ENCODE data around the gene KIF26B.

KIF26B gene

GRCh38 chr1:245466261-245466660 is 311.5 kb downstream of the KIF26B start:
- no peak for DNase-seq (ENCODE audit: low read depth)

DNA sequence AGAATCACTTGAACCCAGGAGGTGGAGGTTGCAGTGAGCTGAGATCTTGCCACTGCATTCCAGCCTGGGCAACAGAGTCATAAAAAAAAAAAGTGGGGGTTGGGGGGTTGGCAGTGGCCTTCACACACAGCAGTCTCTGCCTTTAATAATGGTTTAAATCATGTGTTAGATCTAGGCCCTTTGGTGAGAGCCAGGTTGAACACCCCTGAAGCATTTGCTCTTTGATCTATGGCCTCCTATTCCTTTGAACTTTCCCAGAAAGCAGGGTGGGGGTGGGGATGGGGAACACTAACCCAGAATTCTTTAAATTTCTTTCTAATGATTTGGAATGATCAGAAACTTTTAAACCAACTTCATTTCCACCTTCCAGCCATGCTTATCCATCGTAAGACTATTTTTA is 313.0 kb downstream of the KIF26B start:
- DNase-seq (ENCODE audit: low read depth), result no peak

GRCh38 chr1:245469006-245469405 is 314.2 kb downstream of the KIF26B start:
- no peak for DNase-seq (ENCODE audit: low read depth)

GRCh38 chr1:245469734-245470133 is 314.9 kb downstream of the KIF26B start:
- DNase-seq (ENCODE audit: low read depth), result no peak

- no peak for DNase-seq (ENCODE audit: low read depth)
These were observed 320.3 kb downstream of the KIF26B start for GRCh38 chr1:245475126-245475525.

GRCh38 chr1:245475961-245476516 is 321.3 kb downstream of the KIF26B start:
- DNase-seq (ENCODE audit: low read depth), result no peak

- no peak for DNase-seq (ENCODE audit: low read depth)
These were observed 323.2 kb downstream of the KIF26B start for GRCh38 chr1:245477941-245478340.

DNA sequence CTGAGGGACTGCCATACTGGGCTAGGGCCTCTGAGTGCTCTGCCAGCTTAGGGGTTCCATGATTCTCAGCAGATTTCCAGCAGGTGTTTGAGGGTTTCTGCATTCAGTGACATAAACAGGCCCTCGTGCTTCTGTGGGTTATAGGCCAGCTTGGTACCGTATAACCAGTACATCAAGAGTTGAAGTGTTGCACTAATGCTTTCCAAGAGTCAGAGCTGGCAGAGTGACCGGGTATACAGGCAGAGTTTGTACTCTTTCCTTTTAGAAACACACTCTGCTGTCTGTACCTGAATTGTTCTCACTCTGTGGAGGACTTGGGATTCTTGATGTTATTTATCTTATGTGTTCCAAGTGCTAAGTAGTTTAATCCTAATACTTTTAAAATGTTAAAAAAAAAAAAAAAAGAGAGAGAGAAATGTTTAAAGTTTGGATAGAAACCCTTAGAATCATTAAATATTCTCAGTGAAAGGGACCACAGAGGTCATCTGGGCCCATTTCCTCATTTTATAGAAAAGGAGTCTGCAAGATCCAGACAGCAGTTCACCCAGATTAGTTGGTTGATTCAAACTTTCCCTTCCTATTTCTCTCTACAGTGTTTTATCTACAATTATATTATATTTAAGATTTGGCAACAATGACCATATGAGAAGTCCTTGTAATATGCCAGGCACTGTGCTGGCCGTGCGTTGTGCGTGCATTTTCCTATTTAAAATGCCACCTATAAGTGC is 325.8 kb downstream of the KIF26B start:
- DNase-seq (ENCODE audit: low read depth), result no peak

GRCh38 chr1:245481261-245481660 is 326.5 kb downstream of the KIF26B start:
- DNase-seq (ENCODE audit: low read depth), result no peak

DNA sequence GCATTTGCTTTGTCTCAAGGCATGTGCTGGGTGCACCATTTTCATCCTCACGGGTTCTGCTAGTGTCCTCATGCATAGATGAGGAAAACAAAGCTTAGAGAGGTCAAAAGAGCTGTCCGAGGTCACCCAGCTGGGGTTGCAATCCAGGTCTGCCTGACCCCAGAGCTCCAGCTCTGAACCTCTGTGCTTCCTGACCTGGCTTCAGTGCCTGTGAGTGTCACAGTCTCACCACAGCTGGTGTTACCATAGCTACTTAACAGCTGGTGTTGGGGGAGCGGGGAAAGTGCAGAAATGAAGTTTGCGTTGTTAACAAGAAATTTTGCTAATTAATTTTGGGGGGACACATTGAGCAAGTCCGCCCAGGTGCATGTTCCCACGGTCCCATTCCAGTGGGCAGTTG is 328.5 kb downstream of the KIF26B start:
- DNase-seq (ENCODE audit: low read depth), result no peak

DNA sequence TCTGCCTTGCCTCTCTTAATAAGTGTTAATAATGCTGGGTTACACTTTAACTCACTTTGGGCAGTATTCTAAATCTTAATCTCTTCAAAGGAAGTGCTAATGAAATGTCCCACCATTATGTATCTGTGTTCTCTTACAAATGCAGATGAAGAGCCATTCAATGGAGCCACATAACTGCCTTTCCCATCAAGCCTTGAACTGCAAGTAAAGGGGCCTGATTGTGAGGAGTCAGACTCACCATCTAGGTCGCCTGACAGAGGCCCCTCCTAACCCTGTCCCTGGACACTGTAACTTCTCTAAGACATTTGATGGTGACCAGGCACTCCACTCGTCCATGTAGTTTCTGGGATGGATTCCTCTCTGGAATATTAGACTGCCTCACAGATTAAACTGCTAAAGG is 329.4 kb downstream of the KIF26B start:
- no peak for DNase-seq (ENCODE audit: low read depth)

DNA sequence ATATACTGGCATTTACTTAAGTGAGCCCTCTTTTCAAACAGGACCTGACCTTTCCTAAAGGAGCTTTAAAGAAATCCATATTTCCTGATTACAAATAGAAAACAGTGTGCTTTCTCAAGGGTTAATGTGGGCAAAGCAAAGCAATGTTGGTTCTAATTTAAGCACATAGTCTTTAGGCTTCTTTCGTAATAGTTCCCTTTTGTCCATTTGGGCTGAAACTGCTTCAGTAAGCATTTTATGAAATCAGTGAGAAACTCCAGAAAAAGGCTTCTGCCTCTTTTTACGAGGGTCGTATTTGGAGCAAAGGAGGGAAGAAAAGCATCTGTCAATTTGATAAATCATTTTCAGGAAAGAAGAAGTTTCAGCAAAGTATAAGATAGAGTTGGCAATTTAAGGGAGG is 331.2 kb downstream of the KIF26B start:
- DNase-seq (ENCODE audit: low read depth), result no peak

GRCh38 chr1:245486775-245487470 is 332.1 kb downstream of the KIF26B start:
- DNase-seq (ENCODE audit: low read depth), result no peak

- DNase-seq (ENCODE audit: low read depth), result no peak
These were observed 333.8 kb downstream of the KIF26B start for GRCh38 chr1:245488346-245489129.

- DNase-seq (ENCODE audit: low read depth), result no peak
These were observed 335.1 kb downstream of the KIF26B start for GRCh38 chr1:245489838-245490237.

GRCh38 chr1:245493029-245493428 is 338.2 kb downstream of the KIF26B start:
- no peak for DNase-seq (ENCODE audit: low read depth)

GRCh38 chr1:245495681-245496080 is 340.9 kb downstream of the KIF26B start:
- no peak for DNase-seq (ENCODE audit: low read depth)

DNA sequence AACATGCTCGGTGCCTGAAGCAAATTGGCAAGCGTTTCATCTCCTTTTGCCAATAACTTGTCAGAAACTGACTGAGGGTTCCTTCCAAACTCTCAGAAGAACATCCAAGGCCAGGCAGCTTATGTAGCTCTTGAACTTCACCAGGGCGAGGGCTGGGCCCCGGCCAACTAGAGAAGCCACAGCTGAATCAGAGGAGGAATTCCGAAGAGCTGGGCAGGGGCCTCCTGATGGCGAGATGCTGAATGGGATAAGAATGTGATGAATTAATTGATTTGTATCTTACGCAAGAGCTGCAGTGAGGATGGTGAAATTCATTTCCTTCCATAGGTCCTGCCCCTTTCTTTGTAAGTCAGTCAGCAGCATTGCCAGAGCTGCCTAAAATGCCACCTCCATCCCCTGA is 345.8 kb downstream of the KIF26B start:
- DNase-seq (ENCODE audit: low read depth), result no peak

- DNase-seq (ENCODE audit: low read depth), result no peak
These were observed 346.8 kb downstream of the KIF26B start for GRCh38 chr1:245501633-245502032.

DNA sequence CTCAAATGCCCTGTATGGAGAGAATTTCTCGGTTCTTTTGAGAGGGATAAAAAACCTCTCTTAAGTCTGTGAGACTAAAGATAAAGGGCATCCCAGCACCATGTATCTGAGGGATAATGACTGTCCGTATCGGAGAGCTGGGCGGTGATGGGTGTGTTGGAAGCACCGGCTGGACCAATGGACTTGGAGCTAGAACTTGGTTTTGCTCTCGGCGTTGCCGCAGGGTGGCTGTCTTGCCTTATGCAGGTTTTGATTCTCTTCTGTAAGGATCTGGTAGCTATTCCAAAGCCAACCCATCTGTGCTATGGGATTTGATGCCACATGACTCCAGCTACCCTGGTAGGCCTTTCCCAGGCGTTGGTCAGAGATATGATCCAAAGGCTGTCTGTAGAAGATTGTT is 348.8 kb downstream of the KIF26B start:
- no peak for DNase-seq (ENCODE audit: low read depth)

DNA sequence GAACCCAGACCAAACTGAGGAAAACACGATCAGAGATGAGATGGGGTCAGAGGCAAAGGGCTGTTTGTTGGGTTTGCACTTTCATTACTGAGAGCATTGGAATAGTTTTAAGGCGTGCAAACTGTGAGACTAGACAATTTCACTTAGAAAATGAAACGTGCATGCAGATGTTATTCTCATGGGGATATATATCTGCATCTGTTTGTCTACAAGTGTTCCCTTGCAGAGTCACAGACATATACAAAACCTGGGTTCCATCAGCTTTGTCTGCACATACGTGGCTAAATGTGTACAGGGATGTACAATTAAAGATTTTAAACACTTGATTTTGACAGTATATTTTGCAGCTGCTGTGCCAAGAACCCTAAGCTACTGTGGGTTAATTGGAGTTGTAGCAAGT is 355.4 kb downstream of the KIF26B start:
- no peak for DNase-seq (ENCODE audit: low read depth)

DNA sequence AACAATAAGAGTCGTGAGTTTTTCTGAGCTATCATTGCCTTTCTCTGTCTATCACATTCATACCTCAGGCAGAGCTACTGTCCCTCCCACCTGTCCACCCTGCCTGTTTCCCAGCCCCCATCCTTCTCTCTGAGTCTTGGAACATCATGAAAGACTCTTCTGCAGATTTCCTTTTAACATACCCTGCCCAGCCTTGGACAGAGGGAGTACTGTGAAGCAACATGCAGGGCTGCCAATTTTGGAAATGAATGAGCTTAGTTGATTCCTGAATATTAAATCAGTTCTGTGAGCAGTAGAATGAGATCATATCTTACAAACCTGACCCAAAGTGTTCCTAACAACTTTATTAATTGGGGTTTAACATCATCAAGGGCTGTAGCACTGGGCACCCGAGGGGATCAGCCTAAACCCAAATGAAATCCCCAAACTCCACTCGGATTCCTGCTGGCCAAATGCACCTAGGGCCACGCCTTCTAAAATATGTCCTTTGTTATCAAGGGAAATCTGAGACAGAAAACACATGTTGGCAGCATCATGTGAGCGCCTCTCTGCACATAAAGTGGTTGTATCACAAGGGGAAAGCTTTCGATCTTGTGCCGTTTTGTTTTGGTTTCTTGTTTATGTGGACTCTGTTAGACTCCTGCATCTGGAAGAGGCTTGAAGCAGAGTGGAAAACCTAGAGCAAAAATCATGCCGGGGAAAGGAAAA is 357.6 kb downstream of the KIF26B start:
- DNase-seq (ENCODE audit: low read depth), result no peak

All from CMK (cell line).